ENCODE results near the gene WDR31.
"Not testable (repeated sequence)": the region's sequence is repeated elsewhere in the genome, so short reads cannot be mapped to it uniquely, and the experiment has no call there.

WDR31 gene

DNA sequence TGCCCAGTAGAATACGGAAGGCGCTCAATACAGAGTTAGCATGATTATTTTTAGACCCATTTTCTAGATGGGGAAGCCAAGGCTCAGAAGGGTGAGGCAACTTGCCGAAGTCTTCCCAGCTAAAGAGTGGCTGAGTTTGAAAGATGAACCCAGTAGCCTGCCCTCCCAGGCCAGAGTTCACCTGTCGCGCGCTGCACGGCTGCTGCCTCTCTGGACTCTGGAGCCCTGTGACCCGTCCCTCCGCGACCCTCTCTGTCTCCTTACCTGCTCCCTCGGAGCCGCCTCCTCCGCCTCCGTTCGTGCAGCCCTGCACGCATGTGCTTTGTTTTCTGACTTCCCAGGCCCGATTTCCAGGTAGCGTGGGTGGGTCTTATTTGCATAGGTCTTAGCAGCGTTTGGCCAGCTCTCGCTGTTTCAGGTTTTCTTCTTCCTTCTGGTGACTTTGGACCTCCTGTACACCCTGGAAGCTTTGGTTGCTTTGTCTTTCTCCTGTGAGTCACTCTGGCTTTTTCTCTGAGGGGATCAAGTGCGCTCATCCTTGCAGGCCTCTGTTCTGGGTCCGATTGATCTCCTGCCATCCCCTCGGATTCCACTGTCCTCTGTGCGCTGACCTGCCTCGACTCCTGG, 37.2 kb downstream of the WDR31 start, which contains the start of gene RNF183:
TSS of gene RNF183 (minus strand) at position 585 of the 627 bp plus-strand sequence. CDS start 5,192 bp downstream, outside the sequence.
- no peak within 1 kb of the TSS for H3K9ac ChIP-seq (ENCODE audit: low read length)
- H3K36me3 ChIP-seq (ENCODE audit: control insufficient read depth, insufficient read depth, low read length, severe bottlenecking), result no peaks in the 10 kb centered on the region
- H3K4me1 ChIP-seq (ENCODE audit: control insufficient read depth, insufficient read depth, low read length), result no peaks in the 10 kb centered on the region
- H3K9me3 ChIP-seq (ENCODE audit: control insufficient read depth, low read length), result no peaks in the 10 kb centered on the region
- H3K4me3 ChIP-seq (ENCODE audit: low read length), result no peak within 1 kb of the TSS
- no peak for DNase-seq (ENCODE audit: low read depth)
- H3K27me3 ChIP-seq (replicated peaks; ENCODE audit: control insufficient read depth, insufficient read depth, low read length), result peaks cover 15% of the 10 kb centered on the region

DNA sequence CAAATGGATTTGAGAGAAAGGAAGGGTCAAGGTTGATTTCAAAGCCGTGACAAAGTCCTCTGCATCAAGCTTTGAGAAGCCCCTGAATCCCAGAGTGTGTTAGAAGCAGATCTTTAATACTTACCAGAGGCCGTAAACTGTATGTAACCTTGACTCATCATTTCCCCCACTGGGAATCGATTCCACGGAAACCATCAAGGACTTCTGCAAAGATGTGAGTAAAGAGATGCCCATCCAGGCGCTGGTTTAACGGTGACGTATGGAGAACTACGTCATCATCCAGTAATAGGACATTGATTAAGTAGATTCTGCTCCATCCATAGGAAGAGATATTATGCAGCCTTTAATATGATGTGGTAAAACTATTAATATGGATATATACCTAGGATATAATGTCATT, 38.5 kb downstream of the WDR31 start:
- Histone ChIP-seq H3K9me3 (ENCODE audit: control insufficient read depth, low read length) (no peaks in the 10 kb centered on the region), H3K27me3 (replicated peaks; ENCODE audit: control insufficient read depth, insufficient read depth, low read length) (peaks cover 15% of the 10 kb centered on the region), H3K9ac (ENCODE audit: low read length) (no peak overlapping the region), H3K4me3 (ENCODE audit: low read length) (no peak overlapping the region), H3K4me1 (ENCODE audit: control insufficient read depth, insufficient read depth, low read length) (no peaks in the 10 kb centered on the region), H3K36me3 (ENCODE audit: control insufficient read depth, insufficient read depth, low read length, severe bottlenecking) (no peaks in the 10 kb centered on the region)
- DNase-seq (ENCODE audit: low read depth), result no peak

DNA sequence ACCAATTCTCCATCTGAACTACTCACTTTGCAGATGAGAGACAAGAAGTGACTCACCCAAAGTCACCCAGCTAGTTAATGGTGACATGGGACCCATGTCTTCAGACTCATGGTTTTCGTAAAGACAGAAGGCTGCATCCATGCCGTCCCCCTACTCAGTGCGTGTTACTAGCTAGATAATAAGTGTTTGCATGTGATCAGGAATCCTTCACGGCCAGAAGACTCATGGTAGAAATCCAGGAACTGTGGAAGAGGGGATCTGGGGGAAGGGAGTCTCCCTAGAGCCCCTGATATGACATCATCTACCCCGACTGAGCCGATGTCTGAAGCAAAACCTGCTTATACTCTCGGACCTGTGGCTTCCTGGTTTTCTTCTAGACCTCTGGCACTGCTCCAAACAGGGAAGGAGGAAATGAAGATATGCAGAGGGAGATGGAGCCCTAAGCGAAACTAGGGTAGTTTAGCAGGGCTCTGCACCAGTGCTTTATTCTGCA, 40.2 kb downstream of the WDR31 start:
- H3K4me1 ChIP-seq (ENCODE audit: control insufficient read depth, insufficient read depth, low read length), result no peaks in the 10 kb centered on the region
- H3K9me3 ChIP-seq (ENCODE audit: control insufficient read depth, low read length), result no peaks in the 10 kb centered on the region
- H3K27me3 ChIP-seq (replicated peaks; ENCODE audit: control insufficient read depth, insufficient read depth, low read length), result peaks cover 15% of the 10 kb centered on the region
- H3K36me3 ChIP-seq (ENCODE audit: control insufficient read depth, insufficient read depth, low read length, severe bottlenecking), result no peaks in the 10 kb centered on the region
- H3K9ac ChIP-seq (ENCODE audit: low read length), result no peak overlapping the region
- no peak overlapping the region for H3K4me3 ChIP-seq (ENCODE audit: low read length)
- DNase-seq (ENCODE audit: low read depth), result no peak

DNA sequence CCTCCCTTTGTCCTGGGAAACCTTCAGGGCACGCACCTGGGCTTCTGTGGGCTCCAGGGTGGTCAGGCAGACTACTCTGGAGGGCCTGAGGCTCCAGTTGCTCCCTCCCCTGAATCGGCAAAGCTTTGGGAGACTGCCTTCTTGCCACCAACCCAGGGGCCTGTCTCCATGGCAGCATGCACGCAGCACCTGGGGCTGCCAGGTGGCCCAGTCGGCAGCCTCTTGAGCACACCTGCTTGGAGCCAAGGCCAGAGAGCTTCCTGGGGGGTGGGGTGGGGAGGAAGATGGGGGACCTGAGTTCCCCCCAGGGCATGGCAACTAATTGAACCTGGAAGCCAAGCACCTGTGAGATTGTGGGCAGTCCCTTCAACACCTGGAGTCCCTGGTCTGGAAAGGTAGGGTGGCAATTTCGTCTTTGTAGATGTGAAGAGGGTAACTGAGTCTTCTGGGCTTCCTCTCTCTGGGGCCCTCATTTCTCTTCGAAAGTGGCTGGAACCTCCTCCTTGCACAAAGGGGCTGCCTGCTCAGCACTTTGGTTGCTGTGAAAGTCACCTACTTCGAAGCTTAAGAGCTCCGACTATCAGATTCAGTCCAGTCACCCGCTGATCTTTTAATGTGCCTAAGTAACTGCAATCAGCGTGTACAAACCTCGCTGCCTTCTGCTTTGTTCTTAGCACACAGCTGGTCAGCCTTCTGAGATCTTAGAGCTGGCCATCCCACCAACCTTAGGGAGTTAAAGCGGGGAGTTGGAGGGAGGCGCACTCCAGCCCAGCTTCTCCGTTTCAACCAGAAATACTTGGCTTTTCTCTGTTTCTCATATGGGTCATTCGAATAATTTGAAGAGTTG, 40.9 kb downstream of the WDR31 start:
- Histone ChIP-seq H3K9me3 (ENCODE audit: control insufficient read depth, low read length) (no peaks in the 10 kb centered on the region), H3K4me3 (ENCODE audit: low read length) (no peak overlapping the region), H3K9ac (ENCODE audit: low read length) (no peak overlapping the region), H3K36me3 (ENCODE audit: control insufficient read depth, insufficient read depth, low read length, severe bottlenecking) (no peaks in the 10 kb centered on the region), H3K4me1 (ENCODE audit: control insufficient read depth, insufficient read depth, low read length) (peaks cover under 1% of the 10 kb centered on the region), H3K27me3 (replicated peaks; ENCODE audit: control insufficient read depth, insufficient read depth, low read length) (peaks cover 15% of the 10 kb centered on the region)
- DNase-seq (ENCODE audit: low read depth), result no peak

DNA sequence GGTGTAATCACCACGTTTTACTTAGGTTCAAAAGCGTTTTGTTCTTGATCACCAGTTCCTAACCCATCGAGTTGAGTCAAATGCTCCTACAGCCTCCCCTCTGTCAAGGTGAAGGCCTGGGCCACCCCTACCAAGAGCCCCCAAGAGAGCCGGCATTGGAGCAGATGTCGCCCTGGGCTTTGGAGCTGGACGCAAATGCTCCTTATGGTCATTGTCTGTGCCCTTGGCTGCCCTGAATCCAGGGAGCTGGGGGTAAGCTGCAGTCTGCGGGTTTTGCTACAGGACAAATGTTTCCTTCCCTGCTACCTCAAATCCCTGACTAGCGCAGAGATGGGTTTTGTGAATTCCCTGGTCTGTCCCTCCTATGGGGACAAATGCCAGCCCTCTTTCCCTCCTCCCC, 41.8 kb downstream of the WDR31 start:
- Histone ChIP-seq H3K4me1 (ENCODE audit: control insufficient read depth, insufficient read depth, low read length) (peaks cover 9% of the 10 kb centered on the region), H3K36me3 (ENCODE audit: control insufficient read depth, insufficient read depth, low read length, severe bottlenecking) (no peaks in the 10 kb centered on the region), H3K9me3 (ENCODE audit: control insufficient read depth, low read length) (no peaks in the 10 kb centered on the region), H3K4me3 (ENCODE audit: low read length) (no peak overlapping the region), H3K27me3 (replicated peaks; ENCODE audit: control insufficient read depth, insufficient read depth, low read length) (peaks cover 15% of the 10 kb centered on the region), H3K9ac (ENCODE audit: low read length) (no peak overlapping the region)
- DNase-seq (ENCODE audit: low read depth), result no peak

DNA sequence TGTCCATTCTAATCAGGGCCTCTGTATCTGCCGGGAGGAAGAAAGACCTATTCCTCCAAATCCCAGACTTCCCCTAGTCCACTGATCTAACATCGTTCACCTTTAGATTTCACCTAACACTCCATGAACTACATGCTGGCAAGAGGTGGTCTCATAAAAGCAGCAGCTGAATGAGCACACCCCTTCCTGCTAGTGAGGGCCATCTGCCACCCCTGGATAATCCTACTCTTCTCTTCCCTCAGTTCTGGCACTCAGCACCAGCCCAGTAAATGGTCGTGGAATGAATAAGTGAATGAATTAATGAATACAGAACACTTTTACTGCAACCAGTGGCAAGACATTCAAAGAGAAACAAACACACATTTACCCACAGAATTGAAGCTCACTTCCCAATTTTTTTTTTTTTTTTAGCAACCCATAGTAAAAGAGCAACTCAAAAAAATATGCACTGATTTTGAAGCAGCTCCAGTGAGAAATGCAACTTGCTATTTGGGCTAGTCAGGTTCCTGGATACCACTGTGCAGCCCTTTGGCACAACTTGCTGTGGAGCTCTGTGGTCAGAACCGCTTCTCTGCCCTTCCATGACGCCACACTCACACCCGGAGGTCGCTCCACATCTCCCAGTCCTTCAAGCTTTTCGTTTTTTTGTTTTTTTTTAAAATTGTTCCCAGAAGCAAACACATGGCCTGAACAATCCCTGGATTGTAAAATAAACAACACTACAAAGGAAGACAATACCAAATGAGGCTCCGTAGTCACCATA, 43.1 kb downstream of the WDR31 start:
- peaks cover 20% of the 10 kb centered on the region for H3K4me1 ChIP-seq (ENCODE audit: control insufficient read depth, insufficient read depth, low read length)
- no peak overlapping the region for H3K4me3 ChIP-seq (ENCODE audit: low read length)
- no peak for DNase-seq (ENCODE audit: low read depth)
- no peaks in the 10 kb centered on the region for H3K9me3 ChIP-seq (ENCODE audit: control insufficient read depth, low read length)
- H3K9ac ChIP-seq (ENCODE audit: low read length), result no peak overlapping the region
- H3K27me3 ChIP-seq (replicated peaks; ENCODE audit: control insufficient read depth, insufficient read depth, low read length), result peaks cover 15% of the 10 kb centered on the region
- peaks cover 13% of the 10 kb centered on the region for H3K36me3 ChIP-seq (ENCODE audit: control insufficient read depth, insufficient read depth, low read length, severe bottlenecking)

DNA sequence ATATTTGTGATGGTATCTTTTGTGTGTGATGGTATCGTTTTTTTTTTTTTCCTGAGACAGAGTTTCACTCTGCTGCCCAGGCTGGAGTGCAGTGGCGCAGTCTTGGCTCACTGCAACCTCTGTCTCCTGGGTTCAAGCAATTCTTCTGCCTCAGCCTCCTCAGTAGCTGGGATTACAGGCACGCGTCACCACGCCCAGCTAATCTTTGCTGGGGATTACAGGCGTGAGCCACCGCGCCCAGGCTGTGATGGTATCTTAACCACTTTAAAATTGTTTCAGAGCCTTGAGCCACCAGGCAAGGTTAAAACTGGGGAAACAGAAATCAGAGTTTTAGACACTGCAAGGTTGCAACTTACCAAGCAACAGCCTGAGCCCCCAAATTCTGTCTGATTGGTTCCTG, 43.8 kb downstream of the WDR31 start:
- peaks cover 20% of the 10 kb centered on the region for H3K36me3 ChIP-seq (ENCODE audit: control insufficient read depth, insufficient read depth, low read length, severe bottlenecking)

DNA sequence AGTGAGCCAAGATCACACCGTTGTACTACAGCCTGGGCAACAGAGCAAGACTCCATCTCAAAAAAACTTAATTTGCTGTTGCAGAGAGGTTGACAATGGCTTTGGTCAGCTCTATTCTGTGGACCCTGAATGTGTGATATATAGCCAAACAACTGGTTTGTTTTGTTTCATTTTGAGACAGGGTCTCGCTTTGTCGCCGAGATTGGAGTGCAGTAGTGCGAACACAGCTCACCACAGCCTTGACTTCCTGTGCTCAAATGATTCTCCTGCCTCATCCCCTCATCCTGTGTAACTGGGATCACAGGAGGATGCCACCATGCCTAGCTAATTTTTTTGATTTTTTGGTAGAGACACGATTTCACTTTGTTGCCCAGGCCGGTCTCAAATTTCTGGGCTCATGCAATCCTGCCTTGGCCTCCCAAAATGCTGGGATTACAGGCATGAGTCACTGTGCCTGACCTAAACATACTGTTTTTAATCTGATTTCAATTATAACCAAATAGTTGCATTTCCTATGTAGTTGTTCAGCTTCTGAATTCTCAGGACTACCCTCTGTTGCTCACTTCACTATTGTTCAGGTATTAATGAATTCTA, 46.7 kb downstream of the WDR31 start:
- peak overlapping the region; percentile 54 for H3K9ac ChIP-seq (ENCODE audit: low read length)
- peaks cover 47% of the 10 kb centered on the region for H3K36me3 ChIP-seq (ENCODE audit: control insufficient read depth, insufficient read depth, low read length, severe bottlenecking)
- peaks cover 20% of the 10 kb centered on the region for H3K4me1 ChIP-seq (ENCODE audit: control insufficient read depth, insufficient read depth, low read length)
- H3K9me3 ChIP-seq (ENCODE audit: control insufficient read depth, low read length), result no peaks in the 10 kb centered on the region
- DNase-seq (ENCODE audit: low read depth), result peak; percentile 86
- no peak overlapping the region for H3K4me3 ChIP-seq (ENCODE audit: low read length)
- no peaks in the 10 kb centered on the region for H3K27me3 ChIP-seq (replicated peaks; ENCODE audit: control insufficient read depth, insufficient read depth, low read length)

More for the DNA sequence above, 43.8 kb downstream of the WDR31 start:
- not testable (repeated sequence) for H3K9me3 ChIP-seq (ENCODE audit: control insufficient read depth, low read length); DNase-seq (ENCODE audit: low read depth); H3K4me3 ChIP-seq (ENCODE audit: low read length); H3K9ac ChIP-seq (ENCODE audit: low read length)
- Histone ChIP-seq H3K4me1 (ENCODE audit: control insufficient read depth, insufficient read depth, low read length) (peaks cover 20% of the 10 kb centered on the region), H3K27me3 (replicated peaks; ENCODE audit: control insufficient read depth, insufficient read depth, low read length) (peaks cover 15% of the 10 kb centered on the region)

DNA sequence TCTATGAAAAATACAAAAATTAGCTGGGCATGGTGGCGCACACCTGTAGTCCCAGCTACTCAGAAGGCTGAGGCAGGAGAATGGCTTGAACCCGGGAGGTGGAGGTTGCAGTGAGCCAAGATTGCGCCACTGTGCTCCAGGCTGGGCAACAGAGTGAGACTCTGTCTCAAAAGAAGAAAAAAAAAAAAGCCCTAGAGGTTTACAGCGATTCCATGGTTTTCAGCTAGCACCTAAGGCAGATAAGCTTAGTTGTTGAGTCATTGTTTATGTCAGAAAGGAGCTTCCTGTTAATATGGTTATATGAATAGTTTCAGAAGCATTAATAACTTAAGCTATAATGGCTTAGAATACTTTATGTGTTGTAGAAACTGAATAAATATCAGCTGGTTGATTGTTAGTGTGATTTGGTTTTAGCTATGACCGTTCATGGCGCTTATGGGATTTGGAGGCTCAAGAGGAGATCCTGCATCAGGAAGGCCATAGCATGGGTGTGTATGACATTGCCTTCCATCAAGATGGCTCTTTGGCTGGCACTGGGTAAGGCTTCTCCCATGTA, 49.9 kb downstream of the WDR31 start:
- DNase-seq (ENCODE audit: low read depth), result no peak

DNA sequence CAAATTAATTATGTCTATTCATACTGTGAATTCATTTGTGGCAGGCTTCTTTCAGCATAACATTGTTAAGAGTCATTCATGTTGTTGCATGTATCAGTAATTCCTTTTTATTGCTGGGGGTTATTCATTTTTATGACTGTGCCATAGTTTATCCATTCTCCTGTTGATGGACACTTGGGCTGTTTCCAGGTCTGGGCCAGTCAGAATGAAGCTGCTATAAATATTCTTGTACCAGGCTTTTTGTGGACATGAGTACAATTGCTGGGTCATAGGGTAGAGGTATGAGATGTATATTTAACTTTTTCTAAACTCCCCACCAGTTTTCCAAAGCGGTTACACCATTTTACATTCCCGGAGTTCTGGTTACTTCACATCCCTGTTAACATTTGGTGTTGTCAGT, 51.0 kb downstream of the WDR31 start:
- DNase-seq (ENCODE audit: low read depth), result no peak
- Histone ChIP-seq H3K9me3 (ENCODE audit: control insufficient read depth, low read length) (no peaks in the 10 kb centered on the region), H3K9ac (ENCODE audit: low read length) (no peak overlapping the region), H3K4me1 (ENCODE audit: control insufficient read depth, insufficient read depth, low read length) (peaks cover 19% of the 10 kb centered on the region), H3K4me3 (ENCODE audit: low read length) (no peak overlapping the region), H3K27me3 (replicated peaks; ENCODE audit: control insufficient read depth, insufficient read depth, low read length) (no peaks in the 10 kb centered on the region), H3K36me3 (ENCODE audit: control insufficient read depth, insufficient read depth, low read length, severe bottlenecking) (peaks cover 85% of the 10 kb centered on the region)

More for the DNA sequence above, 49.9 kb downstream of the WDR31 start:
- peaks cover 75% of the 10 kb centered on the region for H3K36me3 ChIP-seq (ENCODE audit: control insufficient read depth, insufficient read depth, low read length, severe bottlenecking)
- H3K9me3 ChIP-seq (ENCODE audit: control insufficient read depth, low read length), result no peaks in the 10 kb centered on the region
- H3K9ac ChIP-seq (ENCODE audit: low read length), result no peak overlapping the region
- no peak overlapping the region for H3K4me3 ChIP-seq (ENCODE audit: low read length)
- H3K4me1 ChIP-seq (ENCODE audit: control insufficient read depth, insufficient read depth, low read length), result peaks cover 20% of the 10 kb centered on the region
- no peaks in the 10 kb centered on the region for H3K27me3 ChIP-seq (replicated peaks; ENCODE audit: control insufficient read depth, insufficient read depth, low read length)

Data from adipocyte (in vitro differentiated cells).